CD4-positive, alpha-beta T cell treated with Interleukin-6 for 4 hours (primary cell): ENCODE measurements around the gene EEF1A2.

Experiments used
- DNase-seq: peaks from one replicate; pipeline ENCODE4 v3.0.0-alpha.2; 2020; ENCODE audit warnings: mixed read lengths

Gene EEF1A2

GRCh38 chr20:63498960-63499337, at the start of gene EEF1A2:
Gene EEF1A2 (minus strand): TSS chr20:63499083. CDS start chr20:63497763, 1,320 bp downstream.
- peak; percentile 70 for DNase-seq

DNA sequence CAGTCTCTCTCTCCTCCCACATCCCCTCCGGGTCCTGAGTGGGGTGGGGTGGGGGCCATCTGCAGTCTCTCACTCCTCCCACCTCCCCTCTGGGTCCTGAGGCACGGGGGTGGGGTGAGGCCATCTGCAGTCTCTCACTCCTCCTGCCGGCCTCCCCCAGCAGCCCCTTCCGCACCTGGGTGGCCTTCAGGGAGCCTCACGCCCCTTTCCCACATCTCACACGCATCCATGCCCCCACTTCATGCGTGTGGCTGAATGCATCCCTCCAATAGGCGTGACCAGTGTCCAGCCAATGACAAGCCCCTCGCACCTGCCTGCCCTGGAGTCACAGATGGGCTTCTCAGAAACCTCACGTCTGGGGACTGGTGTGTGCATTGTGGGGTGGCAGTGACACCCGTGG, 49.7 kb upstream of the EEF1A2 start:
- no peak for DNase-seq

DNA sequence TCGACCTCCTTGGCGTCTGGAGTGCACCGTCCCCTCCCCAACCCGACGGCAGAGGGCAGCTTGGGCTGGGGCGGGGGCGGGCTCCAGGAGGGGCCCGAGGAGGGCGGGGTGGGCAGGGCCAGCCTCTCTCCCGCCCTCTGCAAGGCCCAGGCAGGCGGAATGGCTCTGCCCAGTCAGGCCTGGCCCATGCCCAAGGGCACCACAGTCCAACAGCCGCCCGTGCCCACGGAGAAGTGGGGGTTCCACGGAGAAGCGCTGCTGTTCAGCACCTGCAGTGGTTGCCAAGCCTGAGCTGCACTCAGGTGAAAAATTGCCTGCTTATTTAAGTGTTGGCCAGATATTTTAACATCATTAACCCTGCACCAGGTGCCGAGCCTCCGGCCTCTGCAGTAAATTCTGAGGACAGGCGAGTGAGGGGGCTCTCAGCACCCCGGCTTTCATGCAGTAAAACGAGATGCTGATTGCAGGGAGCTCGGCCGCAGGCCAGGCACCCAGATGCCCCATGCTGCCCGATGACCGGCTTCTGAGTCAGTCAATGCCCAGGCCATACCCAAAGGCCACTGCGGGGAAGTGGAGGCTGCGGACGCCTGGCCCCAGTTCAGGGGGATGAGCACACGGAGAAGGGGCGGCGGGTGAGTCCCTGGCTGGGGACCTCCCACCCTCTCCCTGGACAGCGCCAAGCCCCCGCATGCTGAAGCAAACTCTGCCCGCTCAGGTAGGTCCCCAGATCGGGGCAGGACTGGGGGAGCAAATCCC, 49.0 kb upstream of the EEF1A2 start, which contains the start of gene SRMS:
Gene SRMS, minus strand, starts transcription at position 25 of the 756 bp plus-strand sequence. CDS start 286 bp downstream, outside the sequence.
- DNase-seq: no peak

DNA sequence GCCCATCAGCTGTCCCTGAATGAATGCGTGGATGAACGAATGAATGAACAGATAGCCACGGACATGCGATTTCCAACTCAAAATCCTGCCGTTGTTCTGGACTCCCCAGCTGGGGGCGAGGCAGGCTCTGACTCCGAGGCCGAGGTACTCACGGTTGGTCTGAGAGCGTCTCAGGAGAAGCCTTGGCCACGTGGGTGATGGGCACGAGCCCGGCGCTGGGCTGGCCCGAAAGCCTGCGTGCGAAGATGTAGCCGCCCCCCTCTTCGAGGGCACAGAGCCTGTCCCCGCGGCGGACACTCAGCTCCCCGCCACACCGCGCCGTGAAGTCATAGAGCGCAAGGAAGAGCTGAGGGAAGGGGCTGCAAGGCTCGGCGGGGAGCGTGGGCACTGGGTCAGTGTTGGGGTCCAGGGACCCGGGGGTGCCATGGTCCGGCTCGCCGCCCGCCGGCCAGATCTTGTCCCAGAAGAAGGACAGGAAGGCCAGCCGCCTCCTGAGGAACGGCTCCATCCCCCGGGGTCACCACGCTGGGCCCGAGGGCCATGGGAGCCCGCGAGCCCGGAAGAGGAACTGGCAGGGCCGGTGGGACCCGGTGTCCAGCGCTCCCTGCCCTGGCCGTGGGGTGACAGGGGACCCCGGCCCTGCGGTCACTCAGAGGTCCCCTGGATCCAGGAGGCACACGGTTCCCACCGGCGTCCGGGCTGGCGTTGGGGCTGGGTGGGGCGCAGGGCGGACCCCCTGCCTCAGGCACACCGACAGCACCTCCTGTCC, 48.3 kb upstream of the EEF1A2 start:
- DNase-seq: no peak

DNA sequence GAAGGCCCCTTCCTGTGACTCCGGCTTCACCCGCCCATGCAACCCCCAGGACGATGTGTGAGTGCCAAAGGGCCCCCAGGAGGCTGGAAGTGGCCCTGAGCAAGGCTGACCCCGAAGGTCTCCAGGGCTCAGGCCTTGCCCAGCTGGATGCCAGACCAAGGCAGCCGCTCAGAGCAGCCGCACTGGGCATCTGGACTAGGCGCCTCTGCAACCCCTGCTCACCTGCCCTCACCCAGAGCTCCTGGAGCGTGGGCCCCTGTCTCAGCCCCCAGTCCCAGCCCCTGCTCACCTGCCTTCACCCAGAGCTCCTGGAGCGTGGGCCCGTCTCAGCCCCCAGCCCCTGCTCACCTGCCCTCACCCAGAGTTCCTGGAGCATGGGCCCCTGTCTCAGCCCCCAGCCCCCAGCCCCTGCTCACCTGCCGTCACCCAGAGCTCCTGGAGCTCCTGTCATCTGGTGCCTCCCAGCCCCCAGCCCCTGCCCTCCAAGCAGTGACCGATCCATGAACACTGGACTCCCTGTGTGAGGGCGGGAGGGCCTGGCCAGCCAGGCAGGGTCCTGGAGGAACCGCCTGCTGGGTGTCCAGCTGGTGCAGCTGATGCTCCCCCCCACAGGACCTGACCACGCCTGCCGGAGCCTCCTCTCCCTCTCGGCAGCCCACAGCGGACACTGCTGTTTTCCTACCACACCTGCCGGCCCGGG, 47.5 kb upstream of the EEF1A2 start:
- DNase-seq: no peak

GRCh38 chr20:63545814-63546213, 46.9 kb upstream of the EEF1A2 start:
- DNase-seq: no peak

- DNase-seq: no peak
Observed at GRCh38 chr20:63544958-63545516, 46.2 kb upstream of the EEF1A2 start.

- no peak for DNase-seq
Observed at GRCh38 chr20:63544241-63544957, 45.5 kb upstream of the EEF1A2 start.

- DNase-seq: no peak
Observed at GRCh38 chr20:63543733-63544132, 44.9 kb upstream of the EEF1A2 start.

- no peak for DNase-seq
Observed at GRCh38 chr20:63543131-63543530, 44.2 kb upstream of the EEF1A2 start.

GRCh38 chr20:63542696-63543095, 43.8 kb upstream of the EEF1A2 start:
- no peak for DNase-seq

DNA sequence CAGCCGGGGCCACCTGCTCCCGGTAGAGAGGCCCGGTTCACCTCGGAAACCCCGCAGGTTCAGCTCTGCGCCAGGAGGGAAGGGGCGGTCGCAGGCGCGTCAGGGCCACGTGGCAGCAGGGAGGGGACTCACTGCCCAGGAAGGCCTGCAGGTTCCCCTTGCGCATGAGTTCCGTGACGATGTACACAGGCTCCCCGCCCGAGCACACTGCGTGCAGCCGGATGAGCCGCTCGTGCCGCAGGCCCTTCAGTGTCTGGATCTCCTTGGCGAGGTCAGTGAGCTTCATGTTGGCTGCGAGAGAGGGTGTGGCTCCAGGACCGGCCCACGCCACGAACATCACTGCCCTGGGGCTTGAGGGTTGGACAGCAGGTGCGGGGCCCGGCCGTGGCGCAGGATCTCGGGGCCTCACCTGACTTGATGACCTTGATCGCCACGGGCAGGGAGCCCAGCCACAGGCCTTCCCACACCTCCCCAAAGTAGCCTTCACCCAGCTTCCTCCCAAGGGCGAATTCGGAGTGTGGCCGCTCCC, 43.2 kb upstream of the EEF1A2 start:
- DNase-seq: no peak

DNA sequence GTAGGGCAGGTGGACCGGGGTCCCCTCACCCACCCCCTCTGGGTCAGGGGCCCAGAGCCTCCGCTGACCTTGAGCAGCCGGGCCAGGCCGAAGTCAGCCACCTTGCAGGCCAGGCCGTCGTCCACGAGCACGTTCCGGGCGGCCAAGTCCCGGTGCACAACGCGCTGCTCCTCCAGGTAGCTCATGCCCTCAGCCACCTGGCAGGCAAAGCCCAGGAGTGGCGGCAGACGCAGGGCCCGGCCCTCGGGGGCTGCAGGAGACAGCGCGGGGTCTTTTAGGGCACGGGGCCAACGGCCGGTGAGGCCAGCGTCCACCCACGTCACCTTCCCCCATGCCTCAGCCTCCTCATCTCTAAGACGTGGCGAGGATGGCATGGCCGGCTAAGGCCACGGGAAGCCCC, 42.5 kb upstream of the EEF1A2 start:
- no peak for DNase-seq

DNA sequence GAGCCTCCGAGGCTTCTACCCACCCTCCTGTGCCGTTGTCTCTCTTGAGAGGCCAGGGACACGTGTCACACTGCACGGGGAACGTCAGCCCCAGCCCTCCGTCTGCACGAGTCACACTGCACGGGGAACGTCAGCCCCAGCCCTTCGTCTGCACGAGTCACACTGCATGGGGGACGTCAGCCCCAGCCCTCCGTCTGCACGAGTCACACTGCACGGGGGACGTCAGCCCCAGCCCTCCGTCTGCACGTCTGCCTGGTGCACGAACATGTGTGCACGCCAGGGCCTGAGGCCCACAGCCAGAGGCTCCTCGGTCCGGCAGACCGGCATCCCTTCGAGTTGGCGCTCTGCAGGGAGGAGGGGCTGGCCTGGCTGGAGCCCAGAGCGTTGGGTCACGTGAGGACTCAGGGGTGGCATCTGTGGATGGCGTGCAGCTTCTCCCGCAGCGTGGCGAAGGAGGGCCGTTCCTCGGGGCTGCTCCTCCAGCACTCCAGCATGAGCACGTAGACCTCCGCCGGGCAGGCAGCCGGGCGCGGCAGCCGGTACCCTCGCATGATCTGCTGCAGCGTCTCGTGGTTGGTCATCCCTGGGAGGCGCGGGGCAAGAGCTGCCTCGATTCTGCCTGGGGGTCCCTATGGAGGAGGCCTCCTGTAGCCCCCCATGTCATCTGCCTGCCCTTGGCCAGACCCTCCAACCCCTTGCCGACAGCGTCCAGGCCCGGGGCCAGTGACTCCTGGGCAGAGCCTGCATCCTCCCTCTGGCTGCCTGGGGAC, 41.7 kb upstream of the EEF1A2 start:
- DNase-seq: no peak

- DNase-seq: no peak
Observed at GRCh38 chr20:63539441-63540370, 40.8 kb upstream of the EEF1A2 start.

DNA sequence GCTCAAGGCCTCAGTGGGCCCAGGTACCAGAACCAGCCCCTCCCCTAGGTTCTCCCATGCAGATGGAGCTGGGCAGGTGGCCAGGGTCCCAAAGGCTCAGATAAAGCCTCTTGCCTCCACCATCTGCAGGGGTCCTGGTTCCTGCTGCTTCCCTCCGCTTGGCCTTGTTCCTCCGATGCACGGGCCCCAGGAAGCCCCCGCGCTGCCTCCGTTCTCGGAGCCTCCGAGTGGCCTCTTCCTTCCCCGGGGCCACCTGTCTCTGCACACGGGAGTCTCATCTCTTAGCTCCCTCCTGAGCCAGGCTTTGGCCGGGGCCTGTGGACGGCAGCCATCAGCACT, 40.2 kb upstream of the EEF1A2 start:
- no peak for DNase-seq

DNA sequence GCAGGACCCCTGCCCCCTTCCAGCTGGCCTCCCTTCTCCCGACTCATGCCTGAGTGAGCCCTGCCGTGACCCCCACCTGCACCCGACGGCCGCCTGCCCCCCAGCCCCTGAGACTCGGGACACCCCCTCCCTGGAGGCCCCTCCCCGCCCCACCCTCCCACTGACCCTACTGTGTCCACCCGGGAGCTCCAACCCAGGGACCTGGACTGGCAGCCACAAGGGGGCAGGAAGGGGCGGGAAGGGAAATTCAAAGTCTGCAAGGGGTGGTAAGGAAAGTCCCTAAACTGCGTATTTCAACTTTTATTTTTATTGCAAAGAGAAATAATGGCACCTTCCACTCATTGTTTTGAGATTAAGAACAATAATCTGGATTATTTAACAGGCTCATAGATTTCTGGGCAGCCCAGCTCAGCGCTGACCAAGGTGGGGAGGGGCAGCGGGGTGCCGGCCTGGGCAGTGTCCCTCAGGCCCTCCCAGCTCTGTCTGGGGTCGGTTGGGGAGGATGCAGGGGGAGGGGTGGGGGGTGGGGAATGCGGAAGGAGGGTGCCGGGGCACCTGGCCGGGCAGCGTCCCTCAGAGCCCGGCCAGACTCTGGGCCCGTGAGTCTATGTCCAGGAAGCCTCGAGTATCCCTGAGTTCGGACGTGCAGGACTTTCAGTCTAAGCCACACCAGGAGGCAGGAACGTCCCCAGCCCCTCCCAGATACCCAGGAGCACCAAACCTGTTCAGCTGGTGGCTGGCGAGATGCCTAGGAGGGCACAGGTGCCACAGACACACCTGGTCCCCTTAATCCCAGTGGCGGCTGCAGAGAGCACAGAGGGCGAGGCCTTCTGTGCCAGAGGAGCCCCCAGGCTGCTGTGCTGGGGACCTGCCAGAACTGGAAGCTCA, 39.6 kb upstream of the EEF1A2 start:
- no peak for DNase-seq

DNA sequence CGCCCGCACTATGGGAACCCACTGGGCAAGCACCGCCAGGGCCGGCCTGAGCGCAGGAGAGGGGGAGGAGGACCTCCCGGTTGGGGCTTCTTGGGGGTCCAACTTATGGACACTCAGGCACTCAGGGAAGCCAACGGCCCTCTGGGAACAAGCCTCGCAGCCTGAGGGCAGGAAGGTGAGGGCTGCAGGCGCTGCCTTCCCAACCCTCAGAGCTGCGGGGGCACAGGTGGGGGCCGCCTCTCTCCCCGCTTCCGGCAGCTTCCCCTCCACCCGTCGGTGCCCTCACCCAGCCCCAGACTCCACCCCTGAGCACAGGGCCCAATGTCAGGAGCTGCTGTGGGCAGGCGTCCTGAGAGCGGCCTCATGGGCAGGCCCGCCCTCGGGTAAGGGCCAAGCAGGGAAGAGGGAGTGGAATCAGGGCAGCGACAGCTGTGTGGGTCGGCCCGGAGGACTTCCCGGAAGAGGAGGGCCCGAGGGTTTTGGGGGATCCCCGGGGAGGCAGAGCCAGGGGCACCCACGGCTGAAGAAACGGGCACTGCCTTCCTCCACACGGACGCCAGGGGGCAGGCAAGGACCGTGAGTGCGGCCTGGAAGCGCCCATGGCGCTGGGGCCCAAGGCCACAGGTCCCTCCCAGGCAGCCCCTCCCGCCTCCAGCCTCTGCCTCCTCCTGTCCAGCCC, 38.8 kb upstream of the EEF1A2 start:
- DNase-seq: peak; percentile 92
